Mesendoderm (in vitro differentiated cells): ENCODE measurements around the gene MOAP1.
"Not testable (repeated sequence)": the region's sequence is repeated elsewhere in the genome, so short reads cannot be mapped to it uniquely, and the experiment has no call there.

Source experiments
- DNase-seq: peaks from one replicate; pipeline ENCODE4 v3.0.0; 2013
- H2AK5ac ChIP-seq: 2 replicates; pipeline ENCODE4 v1.6.1; 2013; ENCODE audit warnings: low read length, inconsistent platforms
- H2BK120ac ChIP-seq: 2 replicates; pipeline ENCODE4 v1.6.1; 2013; ENCODE audit warnings: low read depth, mild to moderate bottlenecking, low read length, moderate library complexity, mixed read lengths
- H2BK15ac ChIP-seq: replicated peaks from 2 replicates; pipeline ENCODE4 v1.6.1; 2013; ENCODE audit warnings: low read depth, mild to moderate bottlenecking, moderate library complexity
- H2BK5ac ChIP-seq: 2 replicates; pipeline ENCODE4 v1.6.1; 2013; ENCODE audit warnings: low read length, inconsistent platforms
- H3K18ac ChIP-seq: 2 replicates; pipeline ENCODE4 v1.6.1; 2013; ENCODE audit warnings: mild to moderate bottlenecking, low read length, mixed read lengths
- H3K23ac ChIP-seq: one replicate; pipeline ENCODE4 v1.6.1; 2013; ENCODE audit warnings: low read length
- H3K27ac ChIP-seq: 2 replicates; pipeline ENCODE4 v1.5.1; 2013; ENCODE audit warnings: low read depth, mild to moderate bottlenecking, inconsistent platforms, low read length, moderate library complexity
- H3K27me3 ChIP-seq: 2 replicates; pipeline ENCODE4 v1.6.1; 2013; ENCODE audit warnings: low read length, control low read depth, mild to moderate bottlenecking, inconsistent platforms; ENCODE audit not compliant: insufficient read depth, poor library complexity
- H3K36me3 ChIP-seq: 2 replicates; pipeline ENCODE4 v1.6.1; 2013; ENCODE audit warnings: low read length, inconsistent platforms; ENCODE audit not compliant: control insufficient read depth, insufficient read depth
- H3K4ac ChIP-seq: one replicate; pipeline ENCODE4 v1.6.1; 2013; ENCODE audit warnings: low read depth, mild to moderate bottlenecking, low read length, moderate library complexity
- H3K4me1 ChIP-seq: 2 replicates; pipeline ENCODE4 v1.6.1; 2013; ENCODE audit warnings: low read depth, low read length, inconsistent platforms; ENCODE audit not compliant: control insufficient read depth
- H3K4me2 ChIP-seq: 2 replicates; pipeline ENCODE4 v1.6.1; 2013; ENCODE audit warnings: low read length
- H3K4me3 ChIP-seq: 2 replicates; pipeline ENCODE4 v1.5.1; 2013; ENCODE audit warnings: mild to moderate bottlenecking, low read length
- H3K56ac ChIP-seq: one replicate; pipeline ENCODE4 v1.6.1; 2013; ENCODE audit warnings: low read length
- H3K79me1 ChIP-seq: 2 replicates; pipeline ENCODE4 v1.6.1; 2013; ENCODE audit warnings: low read length, inconsistent platforms
- H3K79me2 ChIP-seq: 2 replicates; pipeline ENCODE4 v1.6.1; 2013; ENCODE audit warnings: mild to moderate bottlenecking, low read length; ENCODE audit not compliant: control insufficient read depth, insufficient read depth
- H3K9ac ChIP-seq: 2 replicates; pipeline ENCODE4 v1.6.1; 2013; ENCODE audit warnings: low read length, inconsistent platforms
- H4K5ac ChIP-seq: one replicate; pipeline ENCODE4 v1.6.1; 2013; ENCODE audit warnings: low read length
- H4K8ac ChIP-seq: one replicate; pipeline ENCODE4 v1.6.1; 2013; ENCODE audit warnings: low read depth, mild to moderate bottlenecking, control low read depth, low read length, moderate library complexity
- WGBS: extraction: QIAGEN DNeasy Blood & Tissue Kit; methylation state at CpG from one replicate; pipeline ENCODE4 v1.1.7; 2013; ENCODE audit warnings: low lambda C conversion rate, missing lambda C conversion rate; ENCODE audit not compliant: insufficient coverage; ENCODE audit errors: extremely low coverage; 5-methylcytosine and 5-hydroxymethylcytosine counted together

Gene MOAP1

DNA sequence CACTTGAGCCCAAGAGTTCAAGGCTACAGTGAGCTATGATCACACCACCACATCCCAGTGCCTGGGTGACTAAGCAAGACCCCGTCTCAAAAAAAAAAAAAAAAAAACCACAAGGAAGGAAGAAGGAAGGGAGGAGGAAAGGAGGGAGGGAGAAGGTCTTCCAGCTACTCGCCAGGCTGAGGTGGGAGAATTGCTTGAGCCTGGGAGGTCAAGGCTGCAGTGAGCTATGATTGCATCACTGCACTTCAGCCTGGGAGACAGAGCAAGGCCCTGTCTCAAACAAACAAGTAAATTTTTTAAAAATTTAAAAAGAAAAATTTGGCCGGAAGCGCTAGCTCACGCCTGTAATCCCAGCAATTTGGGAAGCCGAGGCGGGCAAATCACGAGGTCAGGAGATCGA lies 16.1 kb downstream of the MOAP1 start:
- H3K27me3 ChIP-seq, H3K9ac ChIP-seq, H3K79me2 ChIP-seq, H3K23ac ChIP-seq, H3K79me1 ChIP-seq, DNase-seq, H3K4ac ChIP-seq, H3K4me1 ChIP-seq, H2AK5ac ChIP-seq, H4K5ac ChIP-seq, H4K8ac ChIP-seq, H3K4me3 ChIP-seq, H3K36me3 ChIP-seq, H3K4me2 ChIP-seq, H3K27ac ChIP-seq, H3K18ac ChIP-seq, H2BK120ac ChIP-seq, H2BK5ac ChIP-seq, H3K56ac ChIP-seq, H2BK15ac ChIP-seq: not testable (repeated sequence)
- WGBS, result no CpG with 5 or more reads among the region's 9 CpGs

DNA sequence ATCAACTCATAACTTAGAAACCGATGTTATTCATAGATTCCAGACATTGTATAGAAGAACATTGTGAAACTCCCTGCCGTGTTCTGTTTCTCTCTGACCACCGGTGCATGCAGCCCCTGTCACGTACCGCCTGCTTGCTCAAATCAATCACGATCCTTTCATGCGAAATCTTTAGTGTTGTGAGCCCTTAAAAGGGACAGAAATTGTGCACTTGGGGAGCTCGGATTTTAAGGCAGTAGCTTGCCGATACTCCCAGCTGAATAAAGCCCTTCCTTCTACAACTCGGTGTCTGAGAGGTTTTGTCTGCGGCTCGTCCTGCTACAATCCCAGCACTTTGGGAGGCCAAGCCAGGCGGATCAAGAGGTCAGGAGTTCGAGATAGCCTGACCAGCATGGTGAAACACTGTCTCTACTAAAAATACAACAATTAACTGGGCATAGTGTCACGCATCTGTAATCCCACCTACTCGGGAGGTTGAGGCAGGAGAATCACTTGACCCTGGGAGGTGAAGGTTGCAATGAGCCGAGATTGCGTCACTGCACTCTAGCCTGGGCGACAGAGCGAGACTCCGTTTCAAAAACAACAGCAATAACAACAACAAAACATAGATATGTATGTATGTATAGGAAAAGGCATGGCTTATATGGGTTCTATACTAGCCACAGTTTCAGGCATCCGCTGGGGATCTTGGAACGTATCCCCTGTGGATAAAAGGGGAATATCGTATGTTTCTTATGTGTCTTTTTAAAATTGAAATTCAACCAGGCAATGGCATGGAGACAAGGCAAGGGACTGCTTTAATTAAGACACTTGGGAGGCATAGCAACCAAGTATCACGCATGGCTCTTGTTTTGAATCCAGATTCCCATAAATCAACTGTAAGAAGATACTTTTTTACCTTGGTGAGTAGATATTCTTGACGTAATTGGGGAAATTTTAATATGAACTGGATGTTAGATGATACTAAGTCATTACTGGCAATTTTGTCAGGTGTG lies 19.1 kb downstream of the MOAP1 start:
- not testable (repeated sequence) for H3K79me1 ChIP-seq, H3K4ac ChIP-seq, H3K27me3 ChIP-seq, H3K4me1 ChIP-seq, H2BK5ac ChIP-seq, H3K4me2 ChIP-seq, H2AK5ac ChIP-seq, H3K79me2 ChIP-seq, H2BK120ac ChIP-seq, H3K4me3 ChIP-seq, H3K56ac ChIP-seq, H3K23ac ChIP-seq, H3K18ac ChIP-seq, H4K5ac ChIP-seq, H3K36me3 ChIP-seq, H4K8ac ChIP-seq, H3K9ac ChIP-seq, DNase-seq, H3K27ac ChIP-seq, H2BK15ac ChIP-seq
- WGBS, result no CpG with 5 or more reads among the region's 26 CpGs

DNA sequence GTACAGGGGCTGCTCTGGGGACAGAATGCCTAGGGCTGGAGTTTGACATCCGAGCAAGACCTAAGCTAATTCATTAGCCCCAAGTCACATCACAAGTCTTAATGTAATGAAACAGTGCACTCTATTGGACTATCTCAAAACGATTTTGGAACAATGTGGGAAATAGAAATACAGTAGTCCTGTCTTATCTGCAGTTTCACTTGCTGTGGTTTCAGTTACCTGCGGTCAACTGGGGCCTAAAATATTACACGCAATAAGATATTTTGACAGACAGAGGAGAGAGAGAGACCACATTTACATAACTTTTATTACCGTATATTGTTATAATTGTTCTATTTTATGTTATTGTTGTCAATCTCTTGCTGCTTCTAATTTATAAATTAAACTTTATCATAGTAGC lies 21.1 kb downstream of the MOAP1 start:
- Histone ChIP-seq H2BK15ac (no peak overlapping the region), H3K4me1 (no peaks in the 10 kb centered on the region), H3K56ac (no peak overlapping the region), H3K4me3 (no peak overlapping the region), H3K4me2 (no peak overlapping the region), H3K23ac (no peak overlapping the region), H3K36me3 (no peaks in the 10 kb centered on the region), H3K9ac (no peak overlapping the region), H2AK5ac (no peak overlapping the region), H2BK5ac (no peak overlapping the region), H3K79me1 (no peaks in the 10 kb centered on the region), H3K4ac (no peak overlapping the region), H4K8ac (no peak overlapping the region), H2BK120ac (no peak overlapping the region), H3K79me2 (no peaks in the 10 kb centered on the region), H3K18ac (no peak overlapping the region), H3K27me3 (no peaks in the 10 kb centered on the region), H4K5ac (no peak overlapping the region), H3K27ac (no peak overlapping the region)
- WGBS, result no CpG with 5 or more reads among the region's 5 CpGs
- DNase-seq, result no peak

DNA sequence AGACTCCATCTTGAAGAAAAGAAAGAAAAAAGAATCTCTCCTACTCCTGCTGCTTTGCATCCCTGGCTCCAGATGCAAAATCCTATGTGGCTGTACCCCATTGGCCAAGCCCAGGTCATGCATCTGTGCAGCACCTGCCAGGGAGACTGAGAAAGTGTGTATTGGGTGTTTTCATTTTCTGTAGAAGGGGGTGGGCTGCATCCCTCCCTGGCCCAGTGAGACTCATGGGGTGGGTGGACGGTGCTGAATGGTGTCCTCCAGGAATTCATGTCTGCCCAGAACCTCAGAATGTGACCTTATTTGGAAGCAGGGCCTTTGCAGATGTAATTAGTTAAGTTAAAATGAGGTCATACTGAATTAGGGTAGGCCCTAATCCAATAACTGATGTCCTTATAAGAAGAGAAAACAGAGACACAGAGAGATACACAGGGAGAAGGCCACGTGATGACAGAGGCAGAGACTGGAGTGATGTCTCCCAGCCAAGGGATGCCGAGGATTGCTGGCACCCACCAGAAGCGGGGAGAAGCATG lies 23.2 kb downstream of the MOAP1 start:
- no peaks in the 10 kb centered on the region for H3K79me1 ChIP-seq
- no peak overlapping the region for H2AK5ac ChIP-seq

DNA sequence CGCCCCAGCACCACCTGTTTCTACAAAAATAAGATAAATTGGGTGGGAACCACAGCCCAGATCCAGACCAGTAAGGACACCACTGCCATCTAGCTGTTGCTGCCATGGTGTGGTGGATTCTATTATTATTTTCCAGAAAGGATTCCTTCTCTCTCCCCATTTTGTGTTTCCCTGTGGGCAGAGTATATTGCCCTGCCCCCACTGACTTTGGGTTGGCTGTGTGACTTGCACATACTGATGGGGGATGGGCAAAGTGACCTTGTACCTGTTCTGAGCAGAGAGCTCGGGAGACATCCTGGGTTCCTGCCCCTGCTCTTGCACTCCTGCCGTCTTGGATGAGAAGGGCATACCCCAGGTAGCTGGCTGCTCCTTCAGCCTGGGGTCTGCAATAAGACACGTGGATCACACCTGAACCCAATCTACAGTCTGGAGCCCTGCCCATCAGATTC lies 24.3 kb downstream of the MOAP1 start:
- Histone ChIP-seq H3K27ac (no peak overlapping the region), H3K4ac (no peak overlapping the region), H3K4me1 (no peaks in the 10 kb centered on the region), H3K56ac (no peak overlapping the region), H3K23ac (no peak overlapping the region), H3K4me3 (no peak overlapping the region), H2BK15ac (no peak overlapping the region), H3K18ac (no peak overlapping the region), H3K79me2 (no peaks in the 10 kb centered on the region), H4K5ac (no peak overlapping the region), H3K4me2 (no peak overlapping the region), H3K27me3 (no peaks in the 10 kb centered on the region), H3K9ac (no peak overlapping the region), H2BK5ac (no peak overlapping the region), H4K8ac (no peak overlapping the region), H3K79me1 (no peaks in the 10 kb centered on the region), H2BK120ac (no peak overlapping the region), H2AK5ac (no peak overlapping the region), H3K36me3 (no peaks in the 10 kb centered on the region)
- no CpG with 5 or more reads among the region's 4 CpGs for WGBS
- DNase-seq, result peak; percentile 66

More for the DNA sequence above, 23.2 kb downstream of the MOAP1 start:
- no peak overlapping the region for H4K5ac ChIP-seq
- no peak overlapping the region for H3K4me3 ChIP-seq
- no CpG with 5 or more reads among the region's 4 CpGs for WGBS
- H3K4me1 ChIP-seq, result no peaks in the 10 kb centered on the region
- H3K23ac ChIP-seq, result no peak overlapping the region
- H3K9ac ChIP-seq, result no peak overlapping the region
- H3K4me2 ChIP-seq, result no peak overlapping the region
- no peak overlapping the region for H3K4ac ChIP-seq
- no peaks in the 10 kb centered on the region for H3K27me3 ChIP-seq
- no peak overlapping the region for H4K8ac ChIP-seq
- H3K18ac ChIP-seq, result no peak overlapping the region
- no peaks in the 10 kb centered on the region for H3K79me2 ChIP-seq
- H2BK15ac ChIP-seq, result no peak overlapping the region
- no peak overlapping the region for H2BK120ac ChIP-seq
- no peak overlapping the region for H3K27ac ChIP-seq
- no peak overlapping the region for H3K56ac ChIP-seq
- H2BK5ac ChIP-seq, result no peak overlapping the region
- H3K36me3 ChIP-seq, result no peaks in the 10 kb centered on the region
- DNase-seq, result no peak
